AG09309 (cell line): ENCODE measurements around the gene TANGO6.

Source experiments
- DNase-seq: peaks from one replicate; pipeline ENCODE4 v3.0.0-alpha.2; 2010; ENCODE audit warnings: low read depth
- H3K4me3 ChIP-seq: 2 replicates; pipeline ENCODE4 v1.5.1; 2011; ENCODE audit warnings: mild to moderate bottlenecking, low read depth, low read length, moderate library complexity; ENCODE audit not compliant: control insufficient read depth
- CTCF ChIP-seq: IDR thresholded peaks from 2 replicates; pipeline ENCODE4 v1.5.1; 2011; ENCODE audit warnings: mild to moderate bottlenecking, low read depth, low read length, inconsistent platforms; ENCODE audit not compliant: insufficient read depth, control insufficient read depth; ENCODE audit errors: missing control alignments

TANGO6 gene

GRCh38 chr16:68993456-68993855 is 150.1 kb downstream of the TANGO6 start:
- H3K4me3 ChIP-seq, result no peak overlapping the region
- DNase-seq, result no peak
- TF ChIP-seq CTCF, result no peak

- no peak for TF ChIP-seq CTCF
- no peak overlapping the region for H3K4me3 ChIP-seq
- DNase-seq, result peak; percentile 66
These were observed 150.6 kb downstream of the TANGO6 start for GRCh38 chr16:68993885-68994284.

GRCh38 chr16:68994324-68994723 is 151.0 kb downstream of the TANGO6 start:
- H3K4me3 ChIP-seq, result no peak overlapping the region
- no peak for TF ChIP-seq CTCF
- DNase-seq, result no peak

GRCh38 chr16:68995011-68995504 is 151.7 kb downstream of the TANGO6 start:
- peak; percentile 45 for TF ChIP-seq CTCF
- H3K4me3 ChIP-seq, result no peak overlapping the region
- DNase-seq, result peak; percentile 23

- no peak for TF ChIP-seq CTCF
- H3K4me3 ChIP-seq, result no peak overlapping the region
- no peak for DNase-seq
These were observed 154.2 kb downstream of the TANGO6 start for GRCh38 chr16:68997564-68997963.

- no peak for DNase-seq
- no peak overlapping the region for H3K4me3 ChIP-seq
- no peak for TF ChIP-seq CTCF
These were observed 155.8 kb downstream of the TANGO6 start for GRCh38 chr16:68999114-68999513.

- DNase-seq, result no peak
- no peak overlapping the region for H3K4me3 ChIP-seq
- TF ChIP-seq CTCF, result no peak
These were observed 160.2 kb downstream of the TANGO6 start for GRCh38 chr16:69003500-69003899.
